HG03354 (cell line): ENCODE data around the gene DIP2A.
"Not testable (repeated sequence)": the region's sequence is repeated elsewhere in the genome, so short reads cannot be mapped to it uniquely, and the experiment has no call there.

Experiments used
- ATAC-seq: cut with Tn5 transposase; IDR thresholded peaks from one replicate; pipeline ENCODE4 v1.9.1; 2021; ENCODE audit warnings: mild to moderate bottlenecking; ENCODE audit not compliant: unreplicated experiment, poor library complexity, severe bottlenecking

Gene DIP2A

DNA sequence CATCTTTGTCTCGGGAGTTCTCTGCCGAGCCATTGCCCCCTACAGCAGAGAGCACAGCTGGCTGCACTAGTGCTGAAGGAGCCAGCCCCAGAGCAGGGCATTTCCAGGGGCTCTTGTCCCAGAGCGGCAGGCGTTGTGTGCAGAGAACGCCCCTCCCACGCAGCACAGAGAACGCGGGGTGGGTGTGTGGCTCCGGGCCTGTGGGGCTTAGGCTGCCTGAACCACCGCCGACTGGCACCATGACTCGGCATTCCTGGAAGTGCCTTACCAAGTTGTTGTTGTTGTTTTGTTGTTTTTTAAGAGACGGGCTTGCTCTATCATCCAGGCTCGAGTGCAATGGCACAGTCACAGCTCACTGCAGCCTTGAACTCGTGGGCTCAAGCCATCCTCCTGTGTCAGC is 15.8 kb upstream of the DIP2A start:
- no peak for ATAC-seq

DNA sequence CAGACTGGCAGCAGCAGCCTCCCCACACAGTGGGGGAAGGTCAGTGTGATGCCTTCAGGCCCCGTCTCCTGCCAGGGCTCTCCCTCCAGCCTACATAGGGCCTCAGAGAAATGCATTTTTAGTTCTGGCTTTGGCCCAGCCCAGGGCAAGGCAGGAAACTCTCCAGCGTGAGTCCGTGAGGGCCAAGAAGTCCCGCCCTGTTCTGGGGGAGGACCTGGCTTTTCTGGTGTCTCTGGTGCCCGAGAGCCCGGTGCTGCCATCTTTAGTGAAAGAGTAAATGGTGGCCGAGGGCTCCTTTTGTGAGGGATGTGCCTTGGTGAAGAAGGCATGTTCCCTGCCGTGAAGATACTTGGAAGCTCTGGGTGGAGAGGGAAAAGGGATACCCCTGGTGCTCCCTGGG is 14.8 kb upstream of the DIP2A start:
- ATAC-seq = no peak

DNA sequence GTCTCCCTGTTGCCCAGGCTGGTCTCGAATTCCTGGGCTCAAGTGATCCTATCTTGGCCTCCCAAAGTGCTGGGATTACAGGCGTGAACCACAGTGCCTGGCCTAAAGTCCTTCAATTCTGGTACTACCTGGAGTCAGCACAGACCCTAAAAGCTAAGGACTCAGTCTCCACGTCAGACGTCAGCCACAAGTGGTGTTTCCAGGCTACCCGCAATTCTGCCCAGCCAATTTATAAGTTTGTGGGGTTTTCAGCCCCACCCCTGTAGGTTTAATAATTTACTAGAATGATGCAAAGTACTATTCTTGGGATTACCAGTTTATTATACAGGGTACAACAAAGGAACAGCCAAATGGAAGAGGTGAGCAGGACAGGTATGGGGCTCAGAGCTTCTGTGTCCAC is 10.6 kb upstream of the DIP2A start:
- ATAC-seq = no peak

DNA sequence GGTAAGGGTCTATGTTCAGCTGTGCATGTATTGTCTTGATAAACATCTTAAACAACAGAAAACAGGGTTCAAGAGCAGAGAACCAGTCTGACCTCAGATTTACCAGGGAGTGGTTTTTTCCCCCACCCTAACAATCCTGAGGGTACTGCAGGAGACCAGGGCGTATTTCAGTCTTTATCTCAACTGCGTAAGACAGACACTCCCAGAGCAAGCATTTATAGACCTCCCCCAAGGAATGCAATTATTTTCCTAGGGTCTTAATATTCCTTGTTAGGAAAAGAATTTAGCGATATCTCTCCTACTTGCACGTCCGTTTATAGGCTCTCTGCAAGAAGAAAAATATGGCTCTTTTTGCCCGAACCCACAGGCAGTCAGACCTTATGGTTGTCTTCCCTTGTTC is 9.8 kb upstream of the DIP2A start:
- not testable (repeated sequence) for ATAC-seq

DNA sequence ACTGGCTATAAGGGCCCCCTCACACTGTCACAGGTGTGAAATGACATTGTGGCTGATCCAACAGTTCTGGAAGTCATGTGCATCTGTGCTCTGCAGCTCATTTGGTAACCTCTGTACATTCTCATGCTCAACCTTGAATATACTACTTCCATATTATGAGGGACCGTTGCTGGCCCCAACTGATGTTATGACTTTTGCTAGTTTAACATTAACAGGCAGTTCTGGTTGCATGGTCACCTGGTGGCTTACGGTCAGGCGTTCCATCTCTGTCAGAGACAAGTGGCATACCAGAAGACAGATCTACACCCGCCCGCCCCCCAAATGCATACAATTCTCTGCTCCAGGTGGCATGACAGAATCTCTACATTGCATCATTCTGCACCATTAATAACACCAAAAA is 6.0 kb upstream of the DIP2A start:
- ATAC-seq = no peak

DNA sequence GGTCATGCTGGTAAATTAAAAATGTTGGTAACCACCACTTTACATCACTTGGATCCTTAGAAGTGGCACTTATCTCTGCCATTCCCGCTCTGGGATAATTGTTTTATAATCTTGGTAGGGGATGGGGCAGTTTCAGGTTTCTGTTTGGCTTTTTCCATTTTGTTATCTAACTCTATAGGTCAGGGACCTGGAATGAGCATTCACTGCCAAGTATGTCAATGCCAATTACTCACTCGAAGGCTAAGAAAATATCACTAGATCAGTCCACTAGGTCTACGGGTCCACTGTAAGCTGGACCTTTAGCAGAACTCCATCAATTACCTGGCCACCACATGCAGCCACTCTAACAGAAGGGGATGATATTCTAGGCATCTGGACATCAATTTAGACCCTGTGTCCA is 4.5 kb upstream of the DIP2A start:
- ATAC-seq = no peak

DNA sequence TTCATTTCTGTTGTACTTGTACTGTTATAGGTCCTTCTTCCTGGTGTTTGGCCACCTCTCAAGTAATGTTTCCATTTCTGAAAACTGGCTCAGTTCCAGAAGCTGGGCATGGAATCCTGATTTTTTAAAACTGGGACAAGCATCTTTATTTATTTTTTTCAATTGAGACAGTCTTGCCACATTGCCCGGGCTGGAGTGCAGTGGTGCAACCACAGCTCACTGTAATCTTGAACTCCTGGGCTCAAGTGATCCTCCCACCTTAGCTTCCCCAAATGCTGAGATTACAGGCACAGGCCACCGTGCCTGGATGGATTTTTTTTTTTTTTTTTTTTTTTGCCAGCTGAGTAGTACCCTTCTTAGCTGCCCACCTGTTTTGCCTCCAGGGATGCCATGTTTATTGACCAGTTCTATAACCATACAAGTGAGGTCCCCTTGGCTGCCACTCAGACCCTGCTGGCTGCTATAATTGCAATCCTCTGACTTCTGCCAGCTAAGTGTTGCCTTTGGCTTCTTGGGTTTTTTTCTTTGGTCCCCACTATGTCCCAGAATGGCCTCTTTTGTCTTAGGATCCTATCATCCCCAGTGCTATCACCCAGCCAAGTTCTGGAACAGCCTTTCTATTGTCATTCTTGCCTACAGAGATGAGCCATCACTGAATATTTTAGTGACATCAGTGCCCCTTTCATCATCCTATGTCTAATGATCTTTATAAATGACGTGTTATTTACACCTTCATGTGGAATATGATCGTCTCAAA is 3.9 kb upstream of the DIP2A start:
- ATAC-seq = no peak

DNA sequence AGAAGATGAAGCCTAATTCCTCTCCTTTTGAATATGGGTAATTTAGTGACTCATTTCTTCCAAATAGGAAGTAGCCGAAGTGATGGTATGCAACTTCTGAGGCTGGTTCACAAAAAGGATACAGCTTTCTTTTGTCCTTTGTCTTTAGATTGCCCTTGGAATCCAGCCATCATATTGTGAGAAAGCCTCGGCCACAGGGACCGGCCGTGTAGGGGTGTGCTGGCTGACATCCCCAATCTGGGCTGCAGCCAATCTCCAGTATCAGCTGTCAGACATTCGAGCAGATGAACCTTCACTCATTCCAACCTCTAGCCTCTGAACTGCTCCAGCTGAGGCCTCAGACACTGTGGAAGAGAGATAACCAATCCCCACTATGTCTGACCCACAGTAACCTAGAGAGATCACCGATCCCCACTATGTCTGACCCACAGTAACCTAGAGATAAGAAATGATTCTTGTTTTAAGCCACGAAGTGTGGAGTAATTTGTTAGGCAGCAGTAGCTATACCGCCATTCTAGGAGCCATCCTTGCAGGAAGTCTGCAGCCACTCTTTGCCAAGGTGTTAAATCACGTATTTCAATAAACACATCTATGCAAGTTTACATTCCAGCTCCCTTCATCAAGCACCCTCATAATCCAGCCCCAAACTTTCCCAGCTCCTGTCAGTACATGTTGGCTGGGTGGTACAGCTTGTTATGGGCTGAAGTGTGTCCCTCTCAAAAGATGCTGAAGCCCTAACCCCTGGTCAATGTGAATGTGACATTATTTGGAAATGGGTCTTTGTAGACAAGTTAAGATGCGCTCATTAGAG is 2.9 kb upstream of the DIP2A start:
- ATAC-seq = no peak

DNA sequence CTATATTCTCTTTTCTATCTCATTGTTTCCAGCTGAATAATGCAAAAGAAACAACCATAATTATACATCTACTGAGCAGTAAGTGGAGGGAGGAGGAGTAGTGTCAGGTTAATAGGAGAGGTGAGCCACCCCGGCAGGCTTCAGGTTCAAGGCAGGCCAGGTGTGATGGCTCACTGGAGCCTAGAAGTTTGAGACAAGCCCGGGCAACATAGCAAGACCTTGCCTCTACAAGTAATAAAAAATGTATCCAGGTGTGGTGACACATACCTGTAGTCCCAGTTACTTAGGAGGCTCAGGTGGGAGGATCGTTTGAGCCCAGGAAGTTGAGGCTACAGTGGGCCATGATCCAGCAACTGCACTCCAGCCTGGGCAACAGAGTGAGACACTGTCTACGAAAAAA is 1.9 kb upstream of the DIP2A start:
- no peak for ATAC-seq

DNA sequence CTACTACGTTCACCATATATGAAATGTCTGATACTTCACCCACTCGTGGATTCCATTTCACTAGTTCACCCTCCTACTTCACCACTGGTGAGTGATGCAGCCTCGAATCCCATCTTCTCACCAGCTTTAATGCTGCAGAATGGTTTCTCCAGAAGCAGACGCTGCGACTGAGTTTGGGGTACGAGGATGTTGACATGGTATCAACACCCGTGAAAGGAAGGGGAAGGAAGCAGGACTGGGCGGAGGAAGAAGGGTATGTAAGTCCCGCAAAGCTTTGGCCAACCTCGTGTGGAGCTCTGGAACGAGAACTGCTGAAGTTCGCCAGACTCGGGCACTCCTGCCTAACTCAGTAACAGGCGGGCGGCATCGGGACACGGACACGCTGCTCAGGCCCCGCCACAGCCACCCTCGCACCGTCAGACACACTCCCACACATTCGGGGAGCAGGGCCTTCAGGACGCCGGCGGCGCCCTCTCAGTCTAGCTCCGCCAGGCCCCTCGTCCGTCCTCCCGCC is 833 bp upstream of the DIP2A start:
- ATAC-seq = peak; percentile 29

DNA sequence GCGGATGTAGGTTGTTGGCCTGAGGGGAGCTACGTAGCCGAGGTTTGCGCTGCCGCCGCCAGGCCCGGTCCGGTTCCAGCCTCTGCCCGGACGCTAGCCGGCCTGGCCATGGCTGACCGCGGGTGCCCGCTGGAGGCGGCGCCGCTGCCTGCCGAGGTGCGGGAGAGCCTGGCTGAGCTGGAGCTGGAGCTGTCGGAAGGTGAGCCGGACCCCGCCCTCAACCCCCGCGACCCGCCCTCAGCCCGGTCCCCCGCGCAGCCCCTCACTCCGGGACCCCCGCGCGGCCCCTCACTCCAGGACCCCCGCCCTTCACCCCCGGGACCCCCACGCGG is 299 bp downstream of the DIP2A start:
- ATAC-seq = no peak

DNA sequence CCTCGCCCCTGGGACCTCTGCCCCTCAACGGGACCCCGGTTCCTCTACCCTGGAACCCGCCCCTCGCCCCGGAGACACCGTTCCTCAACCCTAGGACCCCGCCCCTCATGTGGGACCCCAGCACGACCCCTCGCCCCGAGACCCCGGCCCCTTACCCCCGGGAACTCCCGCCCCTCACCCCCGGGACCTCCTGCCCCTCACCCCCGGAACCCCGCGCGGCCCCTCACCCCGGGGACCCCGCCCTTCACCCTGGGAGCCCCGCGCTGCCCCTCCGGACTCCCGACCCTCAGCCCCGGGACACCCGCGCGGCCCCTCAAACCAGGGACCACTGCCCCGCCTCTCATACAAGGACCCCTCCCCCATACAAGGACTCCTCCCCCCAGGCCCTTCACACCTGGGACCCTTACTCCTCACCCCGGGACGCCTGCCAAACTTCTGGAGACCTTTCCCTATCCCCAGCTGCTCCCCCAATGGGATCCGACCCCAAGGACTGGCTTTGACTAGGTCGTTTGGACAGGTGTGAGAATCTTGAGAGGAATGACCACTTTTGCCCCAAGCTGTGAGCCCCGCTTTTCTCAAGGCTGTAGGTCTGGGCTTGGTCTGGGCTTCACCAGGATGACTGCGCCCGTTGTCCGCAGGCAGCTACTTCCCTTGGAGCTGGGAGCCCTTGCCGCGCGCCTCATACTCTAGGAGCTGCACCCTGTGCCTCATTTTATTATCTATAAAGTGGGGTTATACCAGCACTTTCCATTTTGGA is 843 bp downstream of the DIP2A start:
- ATAC-seq = no peak

DNA sequence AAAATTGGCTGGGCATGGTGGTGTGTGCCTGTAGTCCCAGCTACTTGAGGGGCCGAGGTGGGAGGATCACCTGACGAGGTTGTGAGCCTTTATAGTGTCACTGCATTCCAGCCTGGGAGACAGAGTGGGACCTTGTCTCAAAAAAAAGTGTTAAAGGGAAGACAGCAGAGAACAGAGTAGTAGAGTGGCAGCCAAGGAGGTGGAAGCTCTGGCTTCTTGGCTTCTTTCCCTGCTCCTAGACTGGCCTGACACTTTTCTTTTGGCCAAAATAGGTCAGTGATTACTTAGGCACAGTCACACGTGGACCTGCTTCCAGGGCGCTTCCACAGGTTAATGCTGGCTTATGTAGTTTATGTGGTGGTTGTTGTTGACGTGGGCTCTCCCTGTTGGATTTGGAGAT is 3.2 kb downstream of the DIP2A start:
- no peak for ATAC-seq

DNA sequence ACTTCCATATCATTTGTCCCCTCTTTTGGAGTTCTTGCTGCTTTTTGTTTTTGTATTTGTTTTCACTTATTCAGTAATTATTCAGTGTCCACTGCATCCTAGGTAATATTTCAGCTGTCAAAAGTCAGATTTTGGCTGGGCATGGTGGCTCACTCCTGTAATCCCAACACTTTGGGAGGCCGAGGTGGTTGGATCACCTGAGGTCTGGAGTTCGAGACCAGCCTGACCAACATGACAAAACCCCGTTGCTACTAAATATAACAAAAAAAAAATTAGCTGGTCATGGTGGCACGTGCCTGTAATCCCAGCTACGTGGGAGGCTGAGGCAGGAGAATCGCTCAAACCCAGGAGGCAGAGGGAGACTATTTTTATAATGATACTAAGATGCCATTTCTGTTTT is 6.5 kb downstream of the DIP2A start:
- ATAC-seq = not testable (repeated sequence)

DNA sequence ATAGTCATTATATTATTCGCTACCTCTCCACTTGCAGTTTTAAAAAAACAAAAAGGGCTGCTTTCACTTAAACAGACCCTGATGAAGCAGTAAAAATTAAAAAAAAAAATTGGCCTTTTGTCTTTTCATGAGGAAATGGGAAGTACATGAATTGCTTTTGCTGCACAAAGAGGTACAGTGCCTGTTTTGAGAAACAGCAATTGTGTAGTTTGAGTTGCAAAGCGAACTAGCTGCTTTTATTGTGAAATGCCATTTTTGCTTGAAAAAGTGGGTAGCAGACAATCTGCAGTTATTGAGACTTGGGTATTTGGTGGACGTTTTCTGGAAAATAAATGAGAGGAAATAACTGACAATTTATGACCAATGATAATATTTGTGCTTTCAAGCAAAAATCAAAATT is 7.0 kb downstream of the DIP2A start:
- no peak for ATAC-seq

DNA sequence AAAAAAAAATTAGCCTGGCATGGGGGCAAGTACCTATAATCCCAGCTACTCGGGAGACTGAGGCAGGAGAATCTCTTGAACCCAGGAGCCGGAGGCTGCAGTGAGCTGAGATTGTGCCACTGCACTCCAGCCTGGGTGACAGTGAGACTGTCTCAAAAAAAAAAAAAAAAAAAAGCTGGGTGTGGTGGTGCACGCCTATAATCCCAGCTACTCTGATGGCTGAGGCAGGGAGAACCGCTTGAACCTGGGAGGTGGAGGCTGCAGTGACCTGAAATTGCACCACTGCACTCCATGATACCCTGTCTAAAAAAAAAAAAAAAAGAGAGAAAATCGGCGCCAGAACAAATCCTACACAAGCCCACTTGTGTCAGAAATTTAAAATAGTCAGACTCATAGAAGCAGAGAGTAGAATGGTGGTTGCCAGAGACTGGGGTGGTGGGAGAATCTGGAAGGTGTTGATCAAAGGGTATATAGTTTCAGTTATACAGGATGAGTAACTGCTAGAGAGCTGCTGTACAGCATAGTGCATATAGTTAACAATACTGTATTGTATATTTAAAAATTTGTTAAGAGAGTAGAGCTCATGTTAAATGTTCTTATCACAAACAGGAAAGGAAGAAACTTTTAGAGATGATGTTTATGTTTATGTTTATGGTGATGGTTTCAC is 9.6 kb downstream of the DIP2A start:
- ATAC-seq = no peak

DNA sequence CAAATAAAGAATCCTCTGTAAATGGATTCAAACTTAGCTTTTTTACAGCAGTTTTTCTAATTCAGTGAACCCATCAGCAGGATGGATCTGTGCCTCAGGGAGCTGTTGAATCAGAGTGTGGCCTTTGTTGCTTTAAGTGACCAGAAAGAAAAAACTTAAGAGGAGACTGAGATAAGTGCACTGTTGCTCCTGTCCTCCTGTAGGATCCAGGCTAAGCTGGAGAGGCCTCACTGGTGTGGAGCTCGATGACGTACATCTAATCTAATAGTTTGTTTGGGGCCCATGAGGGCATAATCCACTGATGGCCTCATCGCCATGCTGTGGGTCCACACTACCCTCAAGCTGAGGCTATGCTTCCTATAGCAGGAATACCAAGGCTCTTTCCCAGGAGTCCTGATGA is 10.6 kb downstream of the DIP2A start:
- no peak for ATAC-seq

DNA sequence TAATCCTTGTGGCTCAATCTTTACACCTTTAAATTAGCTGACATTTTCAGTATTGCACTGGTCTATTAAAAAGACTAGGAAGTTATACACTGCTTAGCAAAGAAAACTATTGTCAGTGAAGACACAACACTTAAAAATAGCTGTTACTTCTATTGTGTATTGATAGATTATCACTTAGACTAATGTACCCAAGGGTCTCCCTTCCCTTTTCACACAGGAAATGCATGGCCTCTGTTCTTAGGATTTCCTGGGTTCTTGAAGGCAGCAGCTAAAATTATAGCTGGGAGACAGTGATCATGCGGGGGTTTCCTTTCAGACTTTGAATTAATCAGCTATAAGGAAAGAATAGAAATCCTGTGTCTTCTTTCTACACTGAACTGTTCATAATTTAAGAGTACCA is 12.8 kb downstream of the DIP2A start:
- no peak for ATAC-seq

DNA sequence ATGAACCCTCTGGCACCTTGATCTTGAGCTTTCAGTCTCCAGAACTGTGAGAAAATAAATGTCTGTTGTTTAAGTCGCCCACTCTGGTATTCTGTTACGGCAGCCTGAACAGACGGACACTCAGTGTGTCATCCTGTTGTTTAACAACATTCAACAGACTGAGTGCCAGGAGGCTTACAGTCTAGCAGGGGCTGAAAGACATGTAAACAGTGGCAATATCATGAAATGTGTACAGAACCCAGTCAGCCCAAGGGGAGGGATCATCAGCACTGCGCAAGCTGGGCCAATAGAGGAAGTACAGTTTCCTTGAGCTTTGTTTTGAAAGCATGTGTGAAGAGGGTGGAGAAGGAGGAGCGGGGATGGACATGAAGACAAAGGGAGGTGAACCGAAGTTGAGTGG is 13.6 kb downstream of the DIP2A start:
- ATAC-seq = no peak

DNA sequence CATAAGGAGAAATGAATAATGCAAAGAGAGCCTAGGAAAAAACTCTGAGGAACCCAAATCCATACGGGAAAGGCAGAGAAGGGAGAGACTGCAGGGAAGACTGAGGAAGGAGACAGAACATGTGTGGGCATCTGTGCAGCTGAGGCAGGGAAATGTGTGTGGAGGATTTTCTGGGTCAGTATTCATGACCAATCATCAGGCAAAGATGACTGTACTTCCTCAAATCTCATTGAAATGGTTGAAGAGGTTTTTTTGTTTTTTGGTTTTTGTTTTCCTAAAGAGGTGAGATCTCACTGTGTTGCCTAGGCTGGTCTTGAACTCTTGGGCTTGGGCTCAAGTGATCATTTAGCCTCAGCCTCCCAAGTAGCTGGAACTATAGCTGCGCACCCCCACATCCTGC is 15.7 kb downstream of the DIP2A start:
- ATAC-seq = no peak
